Osteoblast (primary cell): ENCODE measurements around the gene ACBD6. TPM values are rescaled to one million over a fixed set of nuclear protein-coding genes. Genes with fewer than 3 reads are reported as not detected.
A peak's percentile ranks its signal among the peaks of the same experiment; 100 is the strongest.
"Not testable (repeated sequence)": the region's sequence is repeated elsewhere in the genome, so short reads cannot be mapped to it uniquely, and the experiment has no call there.

Experiments used
- DNase-seq: peaks from one replicate; pipeline ENCODE4 v3.0.0; 2011; ENCODE audit warnings: low spot score, mixed read lengths; ENCODE audit not compliant: insufficient read length; ENCODE audit errors: missing footprints
- H2AFZ ChIP-seq: 2 replicates; pipeline ENCODE4 v1.6.0; 2011; ENCODE audit warnings: mild to moderate bottlenecking, low read length
- H3K27ac ChIP-seq: 2 replicates; pipeline ENCODE4 v1.5.1; 2011; ENCODE audit warnings: mild to moderate bottlenecking, low read depth, low read length, moderate library complexity
- H3K27me3 ChIP-seq: 2 replicates; pipeline ENCODE4 v1.6.0; 2012; ENCODE audit warnings: mild to moderate bottlenecking, control low read depth, inconsistent platforms, low read length, moderate library complexity; ENCODE audit not compliant: insufficient read depth
- H3K36me3 ChIP-seq: 2 replicates; pipeline ENCODE4 v1.5.1; 2011; ENCODE audit warnings: mild to moderate bottlenecking, low read length, control low read depth, moderate library complexity; ENCODE audit not compliant: insufficient read depth
- H3K4me1 ChIP-seq: 2 replicates; pipeline ENCODE4 v1.5.1; 2011; ENCODE audit warnings: mild to moderate bottlenecking, low read length, control low read depth, moderate library complexity; ENCODE audit not compliant: insufficient read depth
- H3K4me2 ChIP-seq: 2 replicates; pipeline ENCODE4 v1.6.0; 2011; ENCODE audit warnings: mild to moderate bottlenecking, low read length; ENCODE audit not compliant: insufficient read depth
- H3K4me3 ChIP-seq: fragments of 200-600 bp; sonication (generic); 3 replicates; pipeline ENCODE4 v1.5.1; 2012; ENCODE audit warnings: mild to moderate bottlenecking, low read length, inconsistent platforms; ENCODE audit not compliant: insufficient read depth
- H3K79me2 ChIP-seq: 2 replicates; pipeline ENCODE4 v1.6.0; 2012; ENCODE audit warnings: mild to moderate bottlenecking, low read length, control low read depth, inconsistent platforms; ENCODE audit not compliant: insufficient read depth
- H3K9me3 ChIP-seq: 2 replicates; pipeline ENCODE4 v1.5.1; 2011; ENCODE audit warnings: low read depth, low read length, control low read depth
- H4K20me1 ChIP-seq: 2 replicates; pipeline ENCODE4 v1.6.0; 2012; ENCODE audit warnings: mild to moderate bottlenecking, low read length, control low read depth; ENCODE audit not compliant: insufficient read depth
- CTCF ChIP-seq: IDR thresholded peaks from 2 replicates; pipeline ENCODE4 v1.5.1; 2011; ENCODE audit warnings: mild to moderate bottlenecking, low read depth, low read length, moderate library complexity; ENCODE audit errors: extremely low read depth
- total RNA-seq: library from RNA; depleted of rRNA; stranded (reverse); fragments of >200 nt; gene quantifications from 2 replicates; pipeline ENCODE4 v1.2.3, GENCODE V29; 2012

ACBD6 gene
- total RNA-seq, 1 donor = 55.7 TPM

GRCh38 chr1:180462102-180462501, 40.3 kb downstream of the ACBD6 start:
- peaks cover 43% of the 10 kb centered on the region for H3K79me2 ChIP-seq
- no peak for DNase-seq
- H3K4me2 ChIP-seq = no peak overlapping the region
- H2AFZ ChIP-seq = no peak overlapping the region
- no peak for TF ChIP-seq CTCF
- no peak overlapping the region for H3K27ac ChIP-seq
- H3K27me3 ChIP-seq = no peaks in the 10 kb centered on the region
- H3K4me3 ChIP-seq = no peak overlapping the region
- H3K9me3 ChIP-seq = no peaks in the 10 kb centered on the region
- H3K36me3 ChIP-seq = peaks cover 1% of the 10 kb centered on the region
- H3K4me1 ChIP-seq = peaks cover 2% of the 10 kb centered on the region
- H4K20me1 ChIP-seq = peaks cover 8% of the 10 kb centered on the region

GRCh38 chr1:180461682-180462081, 40.7 kb downstream of the ACBD6 start:
- not testable (repeated sequence) for DNase-seq, H3K4me2 ChIP-seq, H4K20me1 ChIP-seq, H3K9me3 ChIP-seq, H3K27ac ChIP-seq, H3K27me3 ChIP-seq, H2AFZ ChIP-seq, H3K36me3 ChIP-seq, H3K4me1 ChIP-seq, H3K4me3 ChIP-seq
- peaks cover 46% of the 10 kb centered on the region for H3K79me2 ChIP-seq

GRCh38 chr1:180458807-180459206, 43.6 kb downstream of the ACBD6 start:
- Histone ChIP-seq H2AFZ (no peak overlapping the region), H3K36me3 (peaks cover 3% of the 10 kb centered on the region), H3K4me1 (peaks cover 2% of the 10 kb centered on the region), H3K79me2 (peaks cover 31% of the 10 kb centered on the region), H3K4me3 (no peak overlapping the region), H3K9me3 (no peaks in the 10 kb centered on the region), H3K4me2 (no peak overlapping the region), H3K27ac (no peak overlapping the region), H3K27me3 (no peaks in the 10 kb centered on the region), H4K20me1 (peaks cover 9% of the 10 kb centered on the region)
- TF ChIP-seq CTCF = no peak
- DNase-seq = no peak

- H4K20me1 ChIP-seq = peaks cover 7% of the 10 kb centered on the region
- H2AFZ ChIP-seq = no peak overlapping the region
- H3K27me3 ChIP-seq = no peaks in the 10 kb centered on the region
- no peak for TF ChIP-seq CTCF
- no peak overlapping the region for H3K4me3 ChIP-seq
- DNase-seq = peak; percentile 30
- no peak overlapping the region for H3K4me2 ChIP-seq
- peaks cover 3% of the 10 kb centered on the region for H3K36me3 ChIP-seq
- H3K4me1 ChIP-seq = peaks cover 2% of the 10 kb centered on the region
- H3K27ac ChIP-seq = no peak overlapping the region
- peaks cover 23% of the 10 kb centered on the region for H3K79me2 ChIP-seq
- H3K9me3 ChIP-seq = no peaks in the 10 kb centered on the region
Observed at GRCh38 chr1:180456191-180456590, 46.2 kb downstream of the ACBD6 start.
